Measurements from ENCODE around the gene PTPRM.

Gene PTPRM

GRCh38 chr18:7945882-7946281, 378.8 kb downstream of the PTPRM start (continued):
- TF ChIP-seq ZNF626 (tag by site-specific recombination; IDR thresholded peaks at IDR 0.05): no peak

DNA sequence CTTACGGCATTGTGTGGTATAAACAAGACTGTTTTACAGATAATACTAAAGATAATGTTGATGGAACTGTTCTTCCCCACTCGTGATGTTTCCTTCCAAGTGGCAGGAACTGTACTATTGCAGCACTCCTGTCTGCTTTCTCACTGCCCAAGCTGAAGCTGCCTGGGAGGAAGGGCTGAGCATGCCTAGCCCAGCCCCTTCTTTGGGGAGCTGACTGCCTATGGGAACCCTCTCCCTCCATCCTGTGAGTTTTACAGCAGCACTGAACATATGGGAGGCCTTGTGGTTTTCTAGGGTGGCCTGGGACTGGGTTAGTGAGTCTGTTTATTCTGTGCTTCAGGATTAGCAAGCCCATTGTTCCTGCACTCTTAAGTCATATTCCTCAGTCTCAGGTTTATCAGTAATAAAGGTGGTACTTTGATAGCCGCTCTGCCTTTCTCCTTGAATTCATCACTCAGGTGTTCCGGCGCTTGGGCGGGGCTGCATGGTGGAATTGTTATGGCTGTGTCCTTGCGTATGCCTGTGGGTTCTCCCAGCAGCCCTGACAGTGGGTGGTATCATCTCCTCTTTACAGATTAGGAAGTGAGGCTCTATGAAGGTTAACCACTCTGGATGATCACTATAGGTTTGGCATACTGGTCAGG, 379.7 kb downstream of the PTPRM start:
- Histone ChIP-seq H3K27ac (ENCODE audit: extremely low read depth, low read depth, low read length) (no peak overlapping the region; the same call in 1 of the 2 replicates), H3K4me1 (ENCODE audit: control insufficient read depth, insufficient read depth, low read length) (peaks cover 21% of the 10 kb centered on the region), H3K4me3 (ENCODE audit: low read depth, low read length) (peak overlapping the region; percentile 18), H3K36me3 (ENCODE audit: control insufficient read depth in 2 of 2, insufficient read depth in 1 of 2, low read length in 2 of 2) (no peaks in the 10 kb centered on the region; a peak in 1 of 3 replicates), H3K9me3 (ENCODE audit: control insufficient read depth, insufficient read depth, low read depth, low read length) (no peaks in the 10 kb centered on the region)
- CTCF ChIA-PET: interaction anchor here (0.6 kb wide), 1 partner anchor 526 kb away, joined by 5 read pairs; no protein-coding TSS in a partner anchor
- TF ChIP-seq, protein P1, sequence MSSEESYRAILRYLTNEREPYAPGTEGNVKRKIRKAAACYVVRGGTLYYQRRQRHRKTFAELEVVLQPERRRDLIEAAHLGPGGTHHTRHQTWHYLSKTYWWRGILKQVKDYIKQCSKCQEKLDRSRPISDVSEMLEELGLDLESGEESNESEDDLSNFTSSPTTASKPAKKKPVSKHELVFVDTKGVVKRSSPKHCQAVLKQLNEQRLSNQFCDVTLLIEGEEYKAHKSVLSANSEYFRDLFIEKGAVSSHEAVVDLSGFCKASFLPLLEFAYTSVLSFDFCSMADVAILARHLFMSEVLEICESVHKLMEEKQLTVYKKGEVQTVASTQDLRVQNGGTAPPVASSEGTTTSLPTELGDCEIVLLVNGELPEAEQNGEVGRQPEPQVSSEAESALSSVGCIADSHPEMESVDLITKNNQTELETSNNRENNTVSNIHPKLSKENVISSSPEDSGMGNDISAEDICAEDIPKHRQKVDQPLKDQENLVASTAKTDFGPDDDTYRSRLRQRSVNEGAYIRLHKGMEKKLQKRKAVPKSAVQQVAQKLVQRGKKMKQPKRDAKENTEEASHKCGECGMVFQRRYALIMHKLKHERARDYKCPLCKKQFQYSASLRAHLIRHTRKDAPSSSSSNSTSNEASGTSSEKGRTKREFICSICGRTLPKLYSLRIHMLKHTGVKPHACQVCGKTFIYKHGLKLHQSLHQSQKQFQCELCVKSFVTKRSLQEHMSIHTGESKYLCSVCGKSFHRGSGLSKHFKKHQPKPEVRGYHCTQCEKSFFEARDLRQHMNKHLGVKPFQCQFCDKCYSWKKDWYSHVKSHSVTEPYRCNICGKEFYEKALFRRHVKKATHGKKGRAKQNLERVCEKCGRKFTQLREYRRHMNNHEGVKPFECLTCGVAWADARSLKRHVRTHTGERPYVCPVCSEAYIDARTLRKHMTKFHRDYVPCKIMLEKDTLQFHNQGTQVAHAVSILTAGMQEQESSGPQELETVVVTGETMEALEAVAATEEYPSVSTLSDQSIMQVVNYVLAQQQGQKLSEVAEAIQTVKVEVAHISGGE (tag by site-specific recombination; conservative IDR thresholded peaks at IDR 0.05; ENCODE audit: low read depth): peak; percentile 98
- TF ChIP-seq ZNF600 (tag by site-specific recombination; IDR thresholded peaks at IDR 0.05): 0 out of 2 replicates have a peak, but pooled peaks have one; percentile 22
- TF ChIP-seq ZEB2 (tag by site-specific recombination; IDR thresholded peaks at IDR 0.05): no peak
- 0 out of 2 replicates have a peak, but pooled peaks have one; percentile 48 for TF ChIP-seq ZSCAN30 (tag by site-specific recombination; IDR thresholded peaks at IDR 0.05)
- TF ChIP-seq ZNF518A (tag by site-specific recombination; conservative IDR thresholded peaks at IDR 0.05; ENCODE audit: low read depth): peak; percentile 70
- TF ChIP-seq ZNF664 (tag by site-specific recombination; IDR thresholded peaks at IDR 0.05): no peak
- TF ChIP-seq, protein P2, sequence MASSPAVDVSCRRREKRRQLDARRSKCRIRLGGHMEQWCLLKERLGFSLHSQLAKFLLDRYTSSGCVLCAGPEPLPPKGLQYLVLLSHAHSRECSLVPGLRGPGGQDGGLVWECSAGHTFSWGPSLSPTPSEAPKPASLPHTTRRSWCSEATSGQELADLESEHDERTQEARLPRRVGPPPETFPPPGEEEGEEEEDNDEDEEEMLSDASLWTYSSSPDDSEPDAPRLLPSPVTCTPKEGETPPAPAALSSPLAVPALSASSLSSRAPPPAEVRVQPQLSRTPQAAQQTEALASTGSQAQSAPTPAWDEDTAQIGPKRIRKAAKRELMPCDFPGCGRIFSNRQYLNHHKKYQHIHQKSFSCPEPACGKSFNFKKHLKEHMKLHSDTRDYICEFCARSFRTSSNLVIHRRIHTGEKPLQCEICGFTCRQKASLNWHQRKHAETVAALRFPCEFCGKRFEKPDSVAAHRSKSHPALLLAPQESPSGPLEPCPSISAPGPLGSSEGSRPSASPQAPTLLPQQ (tag by site-specific recombination; IDR thresholded peaks at IDR 0.05): peak; percentile 41; the same call in 1 of the 2 replicates
- 0 out of 2 replicates have a peak, but pooled peaks have one; percentile 25 for TF ChIP-seq ZNF335 (tag by site-specific recombination; conservative IDR thresholded peaks at IDR 0.05)
- TF ChIP-seq ZNF544 (tag by site-specific recombination; IDR thresholded peaks at IDR 0.05): no peak
- 0 out of 2 replicates have a peak, but pooled peaks have one; percentile 13 for TF ChIP-seq MZF1 (tag by site-specific recombination; IDR thresholded peaks at IDR 0.05; ENCODE audit: borderline replicate concordance)
- TF ChIP-seq ZXDB (tag by site-specific recombination; IDR thresholded peaks at IDR 0.05): 0 out of 2 replicates have a peak, but pooled peaks have one; percentile 21
- no peak for TF ChIP-seq SP7 (tag by site-specific recombination; IDR thresholded peaks at IDR 0.05)
- POLR2A ChIA-PET: no interaction called here

All from HEK293 (cell line).